ENCODE measurements around the gene LRMDA. TPM values are rescaled to one million over a fixed set of nuclear protein-coding genes. Genes with fewer than 3 reads are reported as not detected.

LRMDA gene
- polyA plus RNA-seq, 2 of the 4 experiments (the other 2 are of a cell fraction), result 4.6 to 5.2 TPM

DNA sequence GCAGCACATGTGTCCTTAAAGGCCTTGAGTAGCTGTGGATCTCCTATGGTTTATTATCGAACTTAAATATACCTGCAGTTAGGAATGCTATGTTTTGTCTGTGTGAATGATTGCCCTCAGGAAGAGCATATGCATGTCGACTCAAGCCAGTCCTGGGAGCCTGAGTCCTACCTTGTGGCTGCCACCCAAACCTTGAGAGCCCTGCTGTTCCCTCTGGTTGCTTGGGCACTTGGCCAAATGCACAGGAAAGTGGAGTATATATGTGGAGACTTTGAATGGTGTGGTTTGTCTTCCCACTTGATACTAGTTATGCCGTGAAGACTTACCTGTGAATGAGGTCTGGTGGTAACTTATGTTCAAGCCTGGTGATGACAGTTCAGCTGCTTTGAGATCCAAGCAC lies 409.8 kb downstream of the LRMDA start:
- ATAC-seq (no peak), FAIRE-seq (no peak), DNase-seq (ENCODE audit: low read depth in 1 of 2, low spot score in 1 of 2) (no peak)
- Histone ChIP-seq H3K4me3 (no peak overlapping the region), H3K4me1 (no peaks in the 10 kb centered on the region), H3K4me2 (no peak overlapping the region), H3K27ac (no peak overlapping the region), H3K9me3 (no peaks in the 10 kb centered on the region)
- POLR2A ChIA-PET, result no interaction called here
- CTCF ChIA-PET, result no interaction called here
- TF ChIP-seq CEBPB (IDR thresholded peaks at IDR 0.05) (no peak), TFCP2L1 (CRISPR knock-in tag; IDR thresholded peaks at IDR 0.05) (no peak), HOXB5 (CRISPR knock-in tag; IDR thresholded peaks at IDR 0.05) (no peak), EHF (CRISPR knock-in tag; IDR thresholded peaks at IDR 0.05) (no peak), NR3C1 (IDR thresholded peaks at IDR 0.05) (no peak), NFE2L2 (conservative IDR thresholded peaks at IDR 0.05; ENCODE audit: low read length) (no peak)
- TF ChIP-seq, protein P1, sequence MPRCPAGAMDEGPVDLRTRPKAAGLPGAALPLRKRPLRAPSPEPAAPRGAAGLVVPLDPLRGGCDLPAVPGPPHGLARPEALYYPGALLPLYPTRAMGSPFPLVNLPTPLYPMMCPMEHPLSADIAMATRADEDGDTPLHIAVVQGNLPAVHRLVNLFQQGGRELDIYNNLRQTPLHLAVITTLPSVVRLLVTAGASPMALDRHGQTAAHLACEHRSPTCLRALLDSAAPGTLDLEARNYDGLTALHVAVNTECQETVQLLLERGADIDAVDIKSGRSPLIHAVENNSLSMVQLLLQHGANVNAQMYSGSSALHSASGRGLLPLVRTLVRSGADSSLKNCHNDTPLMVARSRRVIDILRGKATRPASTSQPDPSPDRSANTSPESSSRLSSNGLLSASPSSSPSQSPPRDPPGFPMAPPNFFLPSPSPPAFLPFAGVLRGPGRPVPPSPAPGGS (IDR thresholded peaks at IDR 0.05), result no peak
- TF ChIP-seq, protein P2, sequence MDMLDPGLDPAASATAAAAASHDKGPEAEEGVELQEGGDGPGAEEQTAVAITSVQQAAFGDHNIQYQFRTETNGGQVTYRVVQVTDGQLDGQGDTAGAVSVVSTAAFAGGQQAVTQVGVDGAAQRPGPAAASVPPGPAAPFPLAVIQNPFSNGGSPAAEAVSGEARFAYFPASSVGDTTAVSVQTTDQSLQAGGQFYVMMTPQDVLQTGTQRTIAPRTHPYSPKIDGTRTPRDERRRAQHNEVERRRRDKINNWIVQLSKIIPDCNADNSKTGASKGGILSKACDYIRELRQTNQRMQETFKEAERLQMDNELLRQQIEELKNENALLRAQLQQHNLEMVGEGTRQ (IDR thresholded peaks at IDR 0.05), result no peak
- 49% methylated on average over 3 of the region's 3 CpGs for WGBS (ENCODE audit: missing lambda C conversion rate)

DNA sequence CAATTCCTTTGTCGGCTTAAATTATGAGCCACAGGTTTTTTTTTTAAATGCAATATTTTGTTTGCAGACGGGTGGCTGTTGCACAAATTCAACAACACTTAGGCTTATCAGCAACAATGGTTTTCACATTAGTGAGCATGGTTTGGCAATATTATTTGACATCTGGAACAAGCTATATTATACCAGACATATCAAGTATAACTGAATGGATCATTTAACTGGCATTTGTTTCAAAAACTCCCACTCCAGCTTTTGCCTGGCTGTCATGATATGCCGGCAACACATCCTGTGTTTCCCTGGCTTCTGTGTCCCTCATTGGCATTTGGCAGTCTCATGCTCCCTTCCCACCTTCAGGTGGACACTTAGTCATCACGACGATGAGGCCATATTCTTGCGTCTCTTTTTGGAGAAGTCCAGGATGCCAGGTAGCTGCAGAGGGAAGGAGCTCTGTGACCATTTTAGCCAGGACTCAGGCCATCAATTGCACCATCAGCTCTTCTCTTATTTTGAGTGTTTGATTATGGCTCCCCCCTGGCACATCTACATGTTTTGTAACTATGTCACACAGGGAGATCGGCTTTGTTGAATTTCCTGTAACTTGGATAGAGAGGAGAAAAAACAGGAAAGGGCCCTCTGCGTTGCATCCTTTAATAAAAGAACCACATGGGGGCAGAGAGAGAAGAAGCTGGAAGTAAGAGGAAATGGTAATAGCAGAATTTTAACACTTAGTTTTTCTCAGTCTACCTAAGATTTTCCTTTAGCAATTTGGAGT lies 413.9 kb downstream of the LRMDA start:
- TF ChIP-seq CHD4 (IDR thresholded peaks at IDR 0.05; ENCODE audit: borderline replicate concordance) (no peak), JUN (IDR thresholded peaks at IDR 0.05) (no peak)
- ChIA-PET CTCF (interaction anchor here (0.7 kb wide), 1 partner anchor 131 kb away, joined by 3 read pairs; no protein-coding TSS in a partner anchor), POLR2A (no interaction called here)
- Histone ChIP-seq H3K4me3 (no peak overlapping the region), H3K9me3 (no peaks in the 10 kb centered on the region), H3K4me2 (no peak overlapping the region), H3K4me1 (no peaks in the 10 kb centered on the region), H3K27ac (no peak overlapping the region)
- no peak for FAIRE-seq
- no peak for DNase-seq (ENCODE audit: low read depth in 1 of 2, low spot score in 1 of 2)
- 80% methylated on average over 8 of the region's 8 CpGs for WGBS (ENCODE audit: missing lambda C conversion rate)
- no peak for ATAC-seq

DNA sequence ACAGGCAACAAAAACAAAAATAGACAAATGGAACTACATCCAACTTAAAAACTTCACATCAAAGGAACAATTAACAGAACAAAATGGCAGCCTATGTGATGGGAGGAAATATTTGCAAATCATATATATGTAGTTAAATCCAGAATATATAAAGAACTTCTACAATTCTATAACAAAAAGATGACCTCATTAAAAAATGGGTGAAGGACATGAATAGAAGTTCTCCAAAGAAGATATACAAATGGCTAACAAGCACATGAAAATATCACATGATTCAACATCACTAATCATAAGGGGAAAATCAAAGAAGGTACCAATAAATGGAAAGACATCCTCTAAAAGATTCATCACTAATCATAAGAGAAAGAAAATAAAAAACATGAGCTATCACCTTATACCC lies 416.1 kb downstream of the LRMDA start:
- H3K4me2 ChIP-seq, result no peak overlapping the region
- TF ChIP-seq FOSB (CRISPR knock-in tag; IDR thresholded peaks at IDR 0.05) (no peak), GATA3 (IDR thresholded peaks at IDR 0.05; ENCODE audit: borderline replicate concordance) (no peak), CEBPB (IDR thresholded peaks at IDR 0.05) (no peak), RAD21 (conservative IDR thresholded peaks at IDR 0.05 in 1 of 2, IDR thresholded peaks at IDR 0.05 in 1 of 2) (no peak), KDM1A (IDR thresholded peaks at IDR 0.05; ENCODE audit: low read depth) (no peak), CHD4 (IDR thresholded peaks at IDR 0.05; ENCODE audit: borderline replicate concordance) (no peak), POLR2A (IDR thresholded peaks at IDR 0.05; ENCODE audit: low read length) (no peak), FOXS1 (CRISPR knock-in tag; IDR thresholded peaks at IDR 0.05) (no peak), ZNF302 (CRISPR knock-in tag; IDR thresholded peaks at IDR 0.05) (no peak)
- TF ChIP-seq, protein P3, sequence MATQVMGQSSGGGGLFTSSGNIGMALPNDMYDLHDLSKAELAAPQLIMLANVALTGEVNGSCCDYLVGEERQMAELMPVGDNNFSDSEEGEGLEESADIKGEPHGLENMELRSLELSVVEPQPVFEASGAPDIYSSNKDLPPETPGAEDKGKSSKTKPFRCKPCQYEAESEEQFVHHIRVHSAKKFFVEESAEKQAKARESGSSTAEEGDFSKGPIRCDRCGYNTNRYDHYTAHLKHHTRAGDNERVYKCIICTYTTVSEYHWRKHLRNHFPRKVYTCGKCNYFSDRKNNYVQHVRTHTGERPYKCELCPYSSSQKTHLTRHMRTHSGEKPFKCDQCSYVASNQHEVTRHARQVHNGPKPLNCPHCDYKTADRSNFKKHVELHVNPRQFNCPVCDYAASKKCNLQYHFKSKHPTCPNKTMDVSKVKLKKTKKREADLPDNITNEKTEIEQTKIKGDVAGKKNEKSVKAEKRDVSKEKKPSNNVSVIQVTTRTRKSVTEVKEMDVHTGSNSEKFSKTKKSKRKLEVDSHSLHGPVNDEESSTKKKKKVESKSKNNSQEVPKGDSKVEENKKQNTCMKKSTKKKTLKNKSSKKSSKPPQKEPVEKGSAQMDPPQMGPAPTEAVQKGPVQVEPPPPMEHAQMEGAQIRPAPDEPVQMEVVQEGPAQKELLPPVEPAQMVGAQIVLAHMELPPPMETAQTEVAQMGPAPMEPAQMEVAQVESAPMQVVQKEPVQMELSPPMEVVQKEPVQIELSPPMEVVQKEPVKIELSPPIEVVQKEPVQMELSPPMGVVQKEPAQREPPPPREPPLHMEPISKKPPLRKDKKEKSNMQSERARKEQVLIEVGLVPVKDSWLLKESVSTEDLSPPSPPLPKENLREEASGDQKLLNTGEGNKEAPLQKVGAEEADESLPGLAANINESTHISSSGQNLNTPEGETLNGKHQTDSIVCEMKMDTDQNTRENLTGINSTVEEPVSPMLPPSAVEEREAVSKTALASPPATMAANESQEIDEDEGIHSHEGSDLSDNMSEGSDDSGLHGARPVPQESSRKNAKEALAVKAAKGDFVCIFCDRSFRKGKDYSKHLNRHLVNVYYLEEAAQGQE (IDR thresholded peaks at IDR 0.05), result no peak
- TF ChIP-seq, protein P2 (IDR thresholded peaks at IDR 0.05), result no peak
- TF ChIP-seq, protein P4, sequence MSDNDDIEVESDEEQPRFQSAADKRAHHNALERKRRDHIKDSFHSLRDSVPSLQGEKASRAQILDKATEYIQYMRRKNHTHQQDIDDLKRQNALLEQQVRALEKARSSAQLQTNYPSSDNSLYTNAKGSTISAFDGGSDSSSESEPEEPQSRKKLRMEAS (IDR thresholded peaks at IDR 0.05), result no peak
- TF ChIP-seq, protein P5, sequence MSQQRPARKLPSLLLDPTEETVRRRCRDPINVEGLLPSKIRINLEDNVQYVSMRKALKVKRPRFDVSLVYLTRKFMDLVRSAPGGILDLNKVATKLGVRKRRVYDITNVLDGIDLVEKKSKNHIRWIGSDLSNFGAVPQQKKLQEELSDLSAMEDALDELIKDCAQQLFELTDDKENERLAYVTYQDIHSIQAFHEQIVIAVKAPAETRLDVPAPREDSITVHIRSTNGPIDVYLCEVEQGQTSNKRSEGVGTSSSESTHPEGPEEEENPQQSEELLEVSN (IDR thresholded peaks at IDR 0.05; ENCODE audit: borderline replicate concordance, low read depth), result no peak
- TF ChIP-seq, protein P6, sequence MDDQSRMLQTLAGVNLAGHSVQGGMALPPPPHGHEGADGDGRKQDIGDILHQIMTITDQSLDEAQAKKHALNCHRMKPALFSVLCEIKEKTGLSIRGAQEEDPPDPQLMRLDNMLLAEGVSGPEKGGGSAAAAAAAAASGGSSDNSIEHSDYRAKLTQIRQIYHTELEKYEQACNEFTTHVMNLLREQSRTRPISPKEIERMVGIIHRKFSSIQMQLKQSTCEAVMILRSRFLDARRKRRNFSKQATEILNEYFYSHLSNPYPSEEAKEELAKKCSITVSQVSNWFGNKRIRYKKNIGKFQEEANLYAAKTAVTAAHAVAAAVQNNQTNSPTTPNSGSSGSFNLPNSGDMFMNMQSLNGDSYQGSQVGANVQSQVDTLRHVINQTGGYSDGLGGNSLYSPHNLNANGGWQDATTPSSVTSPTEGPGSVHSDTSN (IDR thresholded peaks at IDR 0.05), result no peak
- no peak for FAIRE-seq
- POLR2A ChIA-PET, result no interaction called here
- H3K27ac ChIP-seq, result no peak overlapping the region
- no peaks in the 10 kb centered on the region for H3K9me3 ChIP-seq
- H3K4me3 ChIP-seq, result no peak overlapping the region
- no peaks in the 10 kb centered on the region for H3K4me1 ChIP-seq
- no peak for DNase-seq (ENCODE audit: low read depth in 1 of 2, low spot score in 1 of 2)
- ATAC-seq, result no peak
- CTCF ChIA-PET, result interaction anchor here (1.5 kb wide), 1 partner anchor 189 kb away, joined by 4 read pairs; no protein-coding TSS in a partner anchor

Measured in A549 (cell line).